K562 (cell line): ENCODE results near the gene ZSWIM4. TPM values are rescaled to one million over a fixed set of nuclear protein-coding genes. Genes with fewer than 3 reads are reported as not detected.

Experiments used
- DMBX1 ChIP-seq: fragments of 250-450 bp; sonication (Bioruptor Pico); IDR thresholded peaks from 2 replicates; pipeline ENCODE4 v1.8.0; 2022; ENCODE audit warnings: inconsistent platforms, mild to moderate bottlenecking, moderate library complexity, borderline replicate concordance
- ELF4 ChIP-seq: fragments of 450-650 bp; formaldehyde crosslinking; IDR thresholded peaks from 2 replicates; pipeline ENCODE4 v1.4.0; 2022; ENCODE audit warnings: missing genetic modification characterization
- FOSL1 ChIP-seq: fragments of 200-800 bp; sonication (Bioruptor generic); conservative IDR thresholded peaks from 2 replicates; pipeline ENCODE4 v1.6.1; 2016; ENCODE audit warnings: missing genetic modification characterization, missing compliant biosample characterization
- FUS ChIP-seq: fragments of 200-400 bp; formaldehyde crosslinking; optimal IDR thresholded peaks from 2 replicates; pipeline ENCODE3; 2017; ENCODE audit warnings: low read depth, low read length
- HMG20B ChIP-seq: fragments of 250-450 bp; sonication (Bioruptor Pico); IDR thresholded peaks from 2 replicates; pipeline ENCODE4 v1.5.0; 2021; ENCODE audit warnings: mild to moderate bottlenecking
- MYBL2 ChIP-seq, 2 experiments: fragments of 450-650 bp in 1 of 2; sonication (generic) in 1 of 2; formaldehyde crosslinking in 1 of 2; IDR thresholded peaks; 2 replicates each; pipeline versions ENCODE4 v1.6.1 to v1.8.1; 2017 to 2022; ENCODE audit warnings: borderline replicate concordance in 1 of 2, inconsistent platforms in 1 of 2, low read depth in 1 of 2, mild to moderate bottlenecking in 1 of 2, missing genetic modification reagents in 1 of 2, moderate library complexity in 1 of 2
- SIX5 ChIP-seq, 2 experiments: IDR thresholded peaks; 2 replicates each; pipeline ENCODE4 v1.6.1; 2011; ENCODE audit warnings: low read length in 2 of 2, borderline replicate concordance in 1 of 2, low read depth in 1 of 2, mild to moderate bottlenecking in 1 of 2, moderate library complexity in 1 of 2; ENCODE audit not compliant: insufficient read depth in 1 of 2
- SMARCA4 ChIP-seq: fragments of 450-650 bp; IDR thresholded peaks from 2 replicates; pipeline ENCODE4 v1.6.1; 2016
- TAF7 ChIP-seq: fragments of 450-650 bp; IDR thresholded peaks from 2 replicates; pipeline ENCODE4 v1.6.1; 2016; ENCODE audit warnings: missing genetic modification characterization, missing compliant biosample characterization
- ZNF282 ChIP-seq: sonication (generic); formaldehyde crosslinking; IDR thresholded peaks from 2 replicates; pipeline ENCODE4 v1.8.1; 2023; ENCODE audit warnings: missing genetic modification reagents
- ZNF551 ChIP-seq: fragments of 250-450 bp; sonication (Bioruptor Pico); IDR thresholded peaks from 2 replicates; pipeline ENCODE4 v1.5.0; 2021; ENCODE audit warnings: mild to moderate bottlenecking, moderate library complexity
- polyA plus RNA-seq, 8 experiments: library from polyadenylated mRNA; depleted of rRNA in 4 of 8; stranded (reverse) in 5 of 8; unstranded in 3 of 8; fragments of >200 nt; fragmentation: Nextera tagmentation in 2 of 8; fragmentation: Illumina TruSeq in 1 of 8; extraction: Ambion mirVana in 2 of 8; extraction: Trizol in 1 of 8; gene quantifications; 2 replicates each; pipeline versions ENCODE4 v1.2.1 to v1.2.3, GENCODE V29; 2011 to 2014; ENCODE audit warnings: inconsistent platforms in 1 of 8, missing spikeins in 1 of 8
- total RNA-seq, 7 experiments: library from RNA; depleted of rRNA in 6 of 7; stranded (reverse); fragments of >200 nt in 6 of 7; fragmentation: Illumina TruSeq in 2 of 7; extraction: Trizol in 2 of 7; gene quantifications; 2 replicates each; pipeline versions ENCODE4 v1.2.1 to v1.2.3, GENCODE V29; 2011 to 2021; ENCODE audit warnings: low replicate concordance in 1 of 7
- TF ChIP-seq, protein P1 (sequence below): fragments of 150-350 bp; IDR thresholded peaks from 2 replicates; pipeline ENCODE4 v1.6.1; 2014; ENCODE audit warnings: low read depth, mild to moderate bottlenecking, low read length, borderline replicate concordance
- TF ChIP-seq, protein P2 (sequence below): conservative IDR thresholded peaks from 2 replicates; pipeline ENCODE4 v1.6.1; 2011; ENCODE audit warnings: low read depth, mild to moderate bottlenecking, low read length; ENCODE audit not compliant: control insufficient read depth
- TF ChIP-seq, protein P3 (sequence below): sonication (generic); formaldehyde crosslinking; IDR thresholded peaks from 2 replicates; pipeline ENCODE4 v1.9.0; 2022; ENCODE audit warnings: mild to moderate bottlenecking, missing genetic modification reagents
- TF ChIP-seq, protein P4 (sequence below), 2 experiments: fragments of 450-650 bp; IDR thresholded peaks; 2 replicates each; pipeline ENCODE4 v1.6.1; 2016
- TF ChIP-seq, protein P5 (sequence below): fragments of 250-450 bp; sonication (Bioruptor Pico); IDR thresholded peaks from 2 replicates; pipeline ENCODE4 v1.4.0; 2020; ENCODE audit warnings: mild to moderate bottlenecking

Gene ZSWIM4
- total and polyA plus RNA-seq, 9 of the 15 experiments (the other 6 are each of a cell fraction or from before 2014, with no cell fraction given) = 0.25 to 3.7 (median 0.79) TPM; not detected in 2

DNA sequence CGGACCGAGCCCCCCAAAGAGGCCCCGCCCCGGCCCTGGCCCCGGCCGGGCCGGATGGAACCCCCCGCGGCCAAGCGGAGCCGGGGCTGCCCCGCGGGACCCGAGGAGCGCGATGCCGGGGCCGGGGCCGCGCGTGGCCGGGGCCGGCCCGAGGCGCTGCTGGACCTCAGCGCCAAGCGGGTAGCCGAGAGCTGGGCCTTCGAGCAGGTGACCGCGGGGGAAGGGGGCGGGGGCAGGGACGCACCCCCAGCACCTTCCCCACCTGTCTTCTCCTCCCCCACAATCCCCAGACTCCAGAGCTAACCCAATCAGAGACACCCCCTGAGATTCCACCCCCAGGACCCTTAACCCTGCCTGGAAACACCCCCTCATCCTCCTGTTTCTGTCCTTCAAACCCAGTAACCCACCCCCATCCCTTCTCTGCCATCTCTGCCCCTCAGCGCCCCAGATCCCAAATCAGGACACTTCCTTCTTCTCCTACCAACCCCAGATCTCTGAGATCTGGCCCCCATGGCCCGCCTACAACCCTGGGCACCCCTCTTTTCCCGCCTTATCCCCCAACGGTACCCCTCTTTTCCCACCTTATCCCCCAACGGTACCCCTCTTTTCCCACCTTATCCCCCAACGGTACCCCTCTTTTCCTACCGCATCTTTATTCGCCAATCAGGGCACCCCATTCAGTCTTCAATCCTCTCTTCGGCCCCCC, 505 bp downstream of the ZSWIM4 start (continued):
- TF ChIP-seq, protein P1, sequence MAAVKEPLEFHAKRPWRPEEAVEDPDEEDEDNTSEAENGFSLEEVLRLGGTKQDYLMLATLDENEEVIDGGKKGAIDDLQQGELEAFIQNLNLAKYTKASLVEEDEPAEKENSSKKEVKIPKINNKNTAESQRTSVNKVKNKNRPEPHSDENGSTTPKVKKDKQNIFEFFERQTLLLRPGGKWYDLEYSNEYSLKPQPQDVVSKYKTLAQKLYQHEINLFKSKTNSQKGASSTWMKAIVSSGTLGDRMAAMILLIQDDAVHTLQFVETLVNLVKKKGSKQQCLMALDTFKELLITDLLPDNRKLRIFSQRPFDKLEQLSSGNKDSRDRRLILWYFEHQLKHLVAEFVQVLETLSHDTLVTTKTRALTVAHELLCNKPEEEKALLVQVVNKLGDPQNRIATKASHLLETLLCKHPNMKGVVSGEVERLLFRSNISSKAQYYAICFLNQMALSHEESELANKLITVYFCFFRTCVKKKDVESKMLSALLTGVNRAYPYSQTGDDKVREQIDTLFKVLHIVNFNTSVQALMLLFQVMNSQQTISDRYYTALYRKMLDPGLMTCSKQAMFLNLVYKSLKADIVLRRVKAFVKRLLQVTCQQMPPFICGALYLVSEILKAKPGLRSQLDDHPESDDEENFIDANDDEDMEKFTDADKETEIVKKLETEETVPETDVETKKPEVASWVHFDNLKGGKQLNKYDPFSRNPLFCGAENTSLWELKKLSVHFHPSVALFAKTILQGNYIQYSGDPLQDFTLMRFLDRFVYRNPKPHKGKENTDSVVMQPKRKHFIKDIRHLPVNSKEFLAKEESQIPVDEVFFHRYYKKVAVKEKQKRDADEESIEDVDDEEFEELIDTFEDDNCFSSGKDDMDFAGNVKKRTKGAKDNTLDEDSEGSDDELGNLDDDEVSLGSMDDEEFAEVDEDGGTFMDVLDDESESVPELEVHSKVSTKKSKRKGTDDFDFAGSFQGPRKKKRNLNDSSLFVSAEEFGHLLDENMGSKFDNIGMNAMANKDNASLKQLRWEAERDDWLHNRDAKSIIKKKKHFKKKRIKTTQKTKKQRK = no peak
- TF ChIP-seq ELF4 (CRISPR knock-in tag) = no peak
- TF ChIP-seq, protein P2, sequence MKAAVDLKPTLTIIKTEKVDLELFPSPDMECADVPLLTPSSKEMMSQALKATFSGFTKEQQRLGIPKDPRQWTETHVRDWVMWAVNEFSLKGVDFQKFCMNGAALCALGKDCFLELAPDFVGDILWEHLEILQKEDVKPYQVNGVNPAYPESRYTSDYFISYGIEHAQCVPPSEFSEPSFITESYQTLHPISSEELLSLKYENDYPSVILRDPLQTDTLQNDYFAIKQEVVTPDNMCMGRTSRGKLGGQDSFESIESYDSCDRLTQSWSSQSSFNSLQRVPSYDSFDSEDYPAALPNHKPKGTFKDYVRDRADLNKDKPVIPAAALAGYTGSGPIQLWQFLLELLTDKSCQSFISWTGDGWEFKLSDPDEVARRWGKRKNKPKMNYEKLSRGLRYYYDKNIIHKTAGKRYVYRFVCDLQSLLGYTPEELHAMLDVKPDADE = no peak
- TF ChIP-seq, protein P3, sequence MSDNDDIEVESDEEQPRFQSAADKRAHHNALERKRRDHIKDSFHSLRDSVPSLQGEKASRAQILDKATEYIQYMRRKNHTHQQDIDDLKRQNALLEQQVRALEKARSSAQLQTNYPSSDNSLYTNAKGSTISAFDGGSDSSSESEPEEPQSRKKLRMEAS = no peak
- no peak for TF ChIP-seq ZNF551 (CRISPR knock-in tag)
- TF ChIP-seq DMBX1 (CRISPR knock-in tag) = no peak
- TF ChIP-seq HMG20B = no peak
- TF ChIP-seq SIX5 (IDR thresholded peaks at IDR 0.05; ENCODE audit: borderline replicate concordance in 1 of 2, insufficient read depth in 1 of 2, low read depth in 1 of 2, low read length in 2 of 2) = no peak
- TF ChIP-seq, protein P4, sequence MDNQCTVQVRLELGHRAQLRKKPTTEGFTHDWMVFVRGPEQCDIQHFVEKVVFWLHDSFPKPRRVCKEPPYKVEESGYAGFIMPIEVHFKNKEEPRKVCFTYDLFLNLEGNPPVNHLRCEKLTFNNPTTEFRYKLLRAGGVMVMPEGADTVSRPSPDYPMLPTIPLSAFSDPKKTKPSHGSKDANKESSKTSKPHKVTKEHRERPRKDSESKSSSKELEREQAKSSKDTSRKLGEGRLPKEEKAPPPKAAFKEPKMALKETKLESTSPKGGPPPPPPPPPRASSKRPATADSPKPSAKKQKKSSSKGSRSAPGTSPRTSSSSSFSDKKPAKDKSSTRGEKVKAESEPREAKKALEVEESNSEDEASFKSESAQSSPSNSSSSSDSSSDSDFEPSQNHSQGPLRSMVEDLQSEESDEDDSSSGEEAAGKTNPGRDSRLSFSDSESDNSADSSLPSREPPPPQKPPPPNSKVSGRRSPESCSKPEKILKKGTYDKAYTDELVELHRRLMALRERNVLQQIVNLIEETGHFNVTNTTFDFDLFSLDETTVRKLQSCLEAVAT (IDR thresholded peaks at IDR 0.05) = 0 out of 4 replicates have a peak, but pooled peaks of 1 of the 2 experiments have one; percentile 17
- TF ChIP-seq, protein P5, sequence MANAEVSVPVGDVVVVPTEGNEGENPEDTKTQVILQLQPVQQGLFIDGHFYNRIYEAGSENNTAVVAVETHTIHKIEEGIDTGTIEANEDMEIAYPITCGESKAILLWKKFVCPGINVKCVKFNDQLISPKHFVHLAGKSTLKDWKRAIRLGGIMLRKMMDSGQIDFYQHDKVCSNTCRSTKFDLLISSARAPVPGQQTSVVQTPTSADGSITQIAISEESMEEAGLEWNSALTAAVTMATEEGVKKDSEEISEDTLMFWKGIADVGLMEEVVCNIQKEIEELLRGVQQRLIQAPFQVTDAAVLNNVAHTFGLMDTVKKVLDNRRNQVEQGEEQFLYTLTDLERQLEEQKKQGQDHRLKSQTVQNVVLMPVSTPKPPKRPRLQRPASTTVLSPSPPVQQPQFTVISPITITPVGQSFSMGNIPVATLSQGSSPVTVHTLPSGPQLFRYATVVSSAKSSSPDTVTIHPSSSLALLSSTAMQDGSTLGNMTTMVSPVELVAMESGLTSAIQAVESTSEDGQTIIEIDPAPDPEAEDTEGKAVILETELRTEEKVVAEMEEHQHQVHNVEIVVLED = no peak
- TF ChIP-seq ZNF282 (CRISPR knock-in tag) = no peak
- TF ChIP-seq MYBL2 (IDR thresholded peaks at IDR 0.05; ENCODE audit: low read depth) = no peak
- TF ChIP-seq MYBL2 (CRISPR knock-in tag; IDR thresholded peaks at IDR 0.05; ENCODE audit: borderline replicate concordance) = no peak
- no peak for TF ChIP-seq FOSL1 (tag)
- TF ChIP-seq SMARCA4 = no peak
- TF ChIP-seq FUS = no peak
- no peak for TF ChIP-seq TAF7
